Measurements from ENCODE around the gene LINC00237. TPM values are rescaled to one million over a fixed set of nuclear protein-coding genes. Genes with fewer than 3 reads are reported as not detected.

The LINC00237 gene
- total RNA-seq, 1 experiment from 2014 or later = 1.5 TPM

GRCh38 chr20:21090111-21090618 is 16.0 kb downstream of the LINC00237 start:
- Mint-ChIP-seq H3K27me3 (ENCODE audit: insufficient read depth, unreplicated experiment) (no peaks in the 10 kb centered on the region), H3K4me3 (ENCODE audit: unreplicated experiment) (no peak overlapping the region), H3K9me3 (ENCODE audit: unreplicated experiment) (no peaks in the 10 kb centered on the region), H3K27ac (ENCODE audit: unreplicated experiment) (no peak overlapping the region), H3K4me1 (ENCODE audit: low read depth, unreplicated experiment) (no peaks in the 10 kb centered on the region), H3K36me3 (ENCODE audit: insufficient read depth, unreplicated experiment) (no peaks in the 10 kb centered on the region)
- BruUV-seq (replicated peaks) = no TSS peak
- Histone ChIP-seq H3K4me1 (no peaks in the 10 kb centered on the region), H3K36me3 (ENCODE audit: control insufficient read depth, insufficient read depth, low read length) (no peaks in the 10 kb centered on the region), H3K27me3 (replicated peaks; ENCODE audit: control insufficient read depth, insufficient read depth, low read length) (no peaks in the 10 kb centered on the region), H3K4me3 (ENCODE audit: low read depth, low read length) (no peak overlapping the region), H3K9me3 (no peaks in the 10 kb centered on the region)
- CTCF ChIA-PET = no interaction called here
- TF ChIP-seq, protein P1, sequence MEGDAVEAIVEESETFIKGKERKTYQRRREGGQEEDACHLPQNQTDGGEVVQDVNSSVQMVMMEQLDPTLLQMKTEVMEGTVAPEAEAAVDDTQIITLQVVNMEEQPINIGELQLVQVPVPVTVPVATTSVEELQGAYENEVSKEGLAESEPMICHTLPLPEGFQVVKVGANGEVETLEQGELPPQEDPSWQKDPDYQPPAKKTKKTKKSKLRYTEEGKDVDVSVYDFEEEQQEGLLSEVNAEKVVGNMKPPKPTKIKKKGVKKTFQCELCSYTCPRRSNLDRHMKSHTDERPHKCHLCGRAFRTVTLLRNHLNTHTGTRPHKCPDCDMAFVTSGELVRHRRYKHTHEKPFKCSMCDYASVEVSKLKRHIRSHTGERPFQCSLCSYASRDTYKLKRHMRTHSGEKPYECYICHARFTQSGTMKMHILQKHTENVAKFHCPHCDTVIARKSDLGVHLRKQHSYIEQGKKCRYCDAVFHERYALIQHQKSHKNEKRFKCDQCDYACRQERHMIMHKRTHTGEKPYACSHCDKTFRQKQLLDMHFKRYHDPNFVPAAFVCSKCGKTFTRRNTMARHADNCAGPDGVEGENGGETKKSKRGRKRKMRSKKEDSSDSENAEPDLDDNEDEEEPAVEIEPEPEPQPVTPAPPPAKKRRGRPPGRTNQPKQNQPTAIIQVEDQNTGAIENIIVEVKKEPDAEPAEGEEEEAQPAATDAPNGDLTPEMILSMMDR (IDR thresholded peaks at IDR 0.05; ENCODE audit: insufficient read depth in 1 of 2, low read depth in 1 of 2, low read length in 1 of 2, severe bottlenecking in 1 of 2, unreplicated experiment in 1 of 2) = no peak
- intact Hi-C loops (cut with micrococcal nuclease; ENCODE audit: unreplicated experiment) = no loop called here
- POLR2A ChIA-PET = no interaction called here
- no peak for DNase-seq

DNA sequence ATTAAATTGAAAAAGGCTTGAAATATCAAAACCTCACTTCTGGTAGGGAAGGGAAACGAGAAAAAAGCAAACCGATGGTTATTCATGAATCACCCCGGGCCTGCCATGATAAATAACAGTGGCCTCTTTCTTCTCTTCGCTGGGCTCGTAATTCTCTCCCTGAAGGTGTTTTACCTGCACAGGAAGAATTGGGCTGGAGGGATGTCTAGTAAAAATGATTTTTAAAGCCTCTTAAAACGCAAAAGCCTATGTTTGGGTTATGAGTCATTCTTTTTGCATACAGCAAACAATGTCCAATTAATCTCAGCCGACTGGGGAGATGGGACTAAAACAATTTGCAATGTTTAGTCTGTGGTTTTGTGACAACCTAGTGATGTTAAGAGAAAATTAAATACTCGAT is 16.8 kb downstream of the LINC00237 start:
- DNase-seq = no peak
- Histone ChIP-seq H3K27me3 (replicated peaks; ENCODE audit: control insufficient read depth, insufficient read depth, low read length) (no peaks in the 10 kb centered on the region), H3K9me3 (no peaks in the 10 kb centered on the region; the same call in 1 of the 2 replicates), H3K36me3 (ENCODE audit: control insufficient read depth, insufficient read depth, low read length) (no peaks in the 10 kb centered on the region), H3K4me1 (no peaks in the 10 kb centered on the region), H3K4me3 (ENCODE audit: low read depth, low read length) (no peak overlapping the region)
- Mint-ChIP-seq H3K27ac (ENCODE audit: unreplicated experiment) (no peak overlapping the region), H3K4me1 (ENCODE audit: low read depth, unreplicated experiment) (no peaks in the 10 kb centered on the region), H3K36me3 (ENCODE audit: insufficient read depth, unreplicated experiment) (no peaks in the 10 kb centered on the region), H3K9me3 (ENCODE audit: unreplicated experiment) (peaks cover 3% of the 10 kb centered on the region), H3K27me3 (ENCODE audit: insufficient read depth, unreplicated experiment) (no peaks in the 10 kb centered on the region), H3K4me3 (ENCODE audit: unreplicated experiment) (no peak overlapping the region)
- no TSS peak for BruUV-seq (replicated peaks)
- intact Hi-C loops (cut with micrococcal nuclease; ENCODE audit: unreplicated experiment) = no loop called here
- TF ChIP-seq, protein P1 (IDR thresholded peaks at IDR 0.05; ENCODE audit: insufficient read depth in 1 of 2, low read depth in 1 of 2, low read length in 1 of 2, severe bottlenecking in 1 of 2, unreplicated experiment in 1 of 2) = no peak
- ChIA-PET CTCF (no interaction called here), POLR2A (no interaction called here)

DNA sequence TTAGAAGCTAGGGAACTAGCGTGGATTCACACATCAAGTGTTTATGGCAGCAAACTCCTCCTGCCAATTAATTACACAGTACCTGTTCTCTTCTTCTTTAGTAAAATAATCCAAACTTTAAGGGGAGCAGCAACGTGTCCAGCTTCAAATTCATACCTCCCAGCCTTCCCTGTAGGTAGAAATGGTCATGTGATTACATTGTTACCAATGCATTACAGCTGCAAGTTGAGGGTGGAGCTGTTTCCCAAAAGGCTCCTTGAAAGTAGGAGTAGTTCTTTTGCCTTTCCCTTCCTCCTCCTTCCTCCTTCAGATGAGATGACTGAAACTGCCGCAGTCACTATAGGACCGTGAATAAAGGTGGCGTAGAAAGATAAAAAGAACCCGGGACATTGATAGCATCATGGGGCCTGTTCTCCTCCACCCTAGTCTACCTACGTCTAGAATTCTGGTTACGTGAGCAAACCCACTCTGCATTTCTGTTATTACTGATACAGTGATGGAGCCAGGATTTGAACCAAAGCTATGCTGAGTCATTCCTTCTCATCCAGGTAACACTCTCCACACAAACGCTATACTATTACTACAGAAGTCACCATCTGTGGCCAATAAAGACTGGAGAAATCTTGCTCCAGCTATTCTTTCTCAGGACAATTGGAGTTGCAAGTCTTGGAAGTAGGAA is 18.2 kb downstream of the LINC00237 start:
- Mint-ChIP-seq H3K27ac (ENCODE audit: unreplicated experiment) (no peak overlapping the region), H3K9me3 (ENCODE audit: unreplicated experiment) (peaks cover 13% of the 10 kb centered on the region), H3K27me3 (ENCODE audit: insufficient read depth, unreplicated experiment) (no peaks in the 10 kb centered on the region), H3K36me3 (ENCODE audit: insufficient read depth, unreplicated experiment) (no peaks in the 10 kb centered on the region), H3K4me1 (ENCODE audit: low read depth, unreplicated experiment) (peaks cover 8% of the 10 kb centered on the region), H3K4me3 (ENCODE audit: unreplicated experiment) (no peak overlapping the region)
- no peaks in the 10 kb centered on the region; the same call in 1 of the 2 replicates for H3K9me3 ChIP-seq
- intact Hi-C loops (cut with micrococcal nuclease; ENCODE audit: unreplicated experiment) = no loop called here
- no peak for DNase-seq
- ChIA-PET CTCF (no interaction called here), POLR2A (no interaction called here)
- no peaks in the 10 kb centered on the region for H3K36me3 ChIP-seq (ENCODE audit: control insufficient read depth, insufficient read depth, low read length)
- TF ChIP-seq, protein P1 (IDR thresholded peaks at IDR 0.05; ENCODE audit: insufficient read depth in 1 of 2, low read depth in 1 of 2, low read length in 1 of 2, severe bottlenecking in 1 of 2, unreplicated experiment in 1 of 2) = no peak
- no peaks in the 10 kb centered on the region for H3K27me3 ChIP-seq (replicated peaks; ENCODE audit: control insufficient read depth, insufficient read depth, low read length)
- no peak overlapping the region for H3K4me3 ChIP-seq (ENCODE audit: low read depth, low read length)
- no peaks in the 10 kb centered on the region for H3K4me1 ChIP-seq
- no TSS peak for BruUV-seq (replicated peaks)

All from Caco-2 (cell line).